ENCODE results near the gene FBXO22.
"Not testable (repeated sequence)": the region's sequence is repeated elsewhere in the genome, so short reads cannot be mapped to it uniquely, and the experiment has no call there.

Gene FBXO22

GRCh38 chr15:75920079-75920478 lies 16.4 kb downstream of the FBXO22 start:
- DNase-seq (ENCODE audit: low spot score) = no peak

DNA sequence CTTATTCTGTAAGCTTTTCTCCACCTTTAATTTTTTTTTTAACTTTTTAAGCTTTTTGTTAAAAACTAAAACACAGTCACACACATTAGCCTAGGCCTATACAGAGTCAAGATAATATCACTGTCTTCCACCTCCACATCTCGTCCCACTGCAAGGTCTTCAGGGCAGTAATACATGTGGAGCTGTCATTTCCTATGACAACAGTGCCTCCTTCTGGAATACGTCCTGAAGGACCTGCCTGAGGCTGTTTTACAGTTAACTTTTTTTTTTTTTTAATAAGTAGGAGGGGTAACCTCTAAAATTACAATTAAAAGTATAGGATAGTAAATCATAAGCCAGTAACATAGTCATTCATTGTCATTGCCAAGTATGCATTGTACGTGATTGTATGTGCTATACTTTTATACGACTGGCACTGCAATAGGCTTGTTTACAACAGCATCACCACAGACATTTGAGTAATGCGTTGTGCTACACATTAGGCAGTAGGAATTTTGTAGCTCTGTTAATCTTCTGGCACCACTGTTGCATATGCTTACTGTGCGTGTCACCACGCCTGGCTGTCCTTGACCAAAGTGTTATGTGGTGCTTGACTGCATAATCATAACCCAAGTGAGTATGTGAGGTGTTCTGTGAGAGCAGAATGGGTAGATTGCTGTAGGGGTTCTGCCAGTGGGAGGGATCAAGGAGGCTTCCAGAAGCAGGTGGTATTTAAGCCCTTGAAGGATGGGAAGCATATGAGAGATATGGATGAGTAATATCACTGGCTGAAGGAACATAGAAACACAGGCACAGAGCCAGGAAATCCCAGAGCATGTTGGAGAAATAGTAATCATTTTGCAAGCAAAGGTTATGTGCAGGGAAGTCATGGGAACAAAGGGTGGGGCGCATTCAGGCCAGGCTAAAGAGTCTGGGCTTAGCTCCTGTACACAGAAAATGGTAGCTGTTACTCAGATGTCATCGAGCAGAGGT lies 18.3 kb downstream of the FBXO22 start:
- no peak for DNase-seq (ENCODE audit: low spot score)

DNA sequence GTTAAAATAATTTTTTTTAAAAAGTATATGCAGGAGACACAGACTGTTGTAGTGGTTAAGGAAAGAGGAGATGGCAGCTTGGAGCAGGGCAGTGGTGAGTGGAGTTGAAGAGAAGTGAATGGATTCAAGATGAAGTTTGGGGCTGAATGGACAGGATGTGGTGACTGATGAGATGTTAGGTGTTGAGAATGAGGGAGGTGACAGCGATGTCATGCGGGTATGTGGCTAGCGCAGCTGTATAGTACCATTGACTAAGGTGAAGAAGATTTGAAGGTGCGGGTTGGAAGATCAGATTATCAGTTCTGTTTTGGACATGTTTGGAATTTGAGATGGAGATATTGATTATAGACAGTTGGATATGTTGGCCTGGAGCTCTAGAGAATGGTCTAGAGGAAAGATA lies 20.1 kb downstream of the FBXO22 start:
- no peak for DNase-seq (ENCODE audit: low spot score)

GRCh38 chr15:75924576-75924975 lies 20.9 kb downstream of the FBXO22 start:
- DNase-seq (ENCODE audit: low spot score) = no peak

GRCh38 chr15:75925440-75925839 lies 21.8 kb downstream of the FBXO22 start:
- DNase-seq (ENCODE audit: low spot score) = no peak

DNA sequence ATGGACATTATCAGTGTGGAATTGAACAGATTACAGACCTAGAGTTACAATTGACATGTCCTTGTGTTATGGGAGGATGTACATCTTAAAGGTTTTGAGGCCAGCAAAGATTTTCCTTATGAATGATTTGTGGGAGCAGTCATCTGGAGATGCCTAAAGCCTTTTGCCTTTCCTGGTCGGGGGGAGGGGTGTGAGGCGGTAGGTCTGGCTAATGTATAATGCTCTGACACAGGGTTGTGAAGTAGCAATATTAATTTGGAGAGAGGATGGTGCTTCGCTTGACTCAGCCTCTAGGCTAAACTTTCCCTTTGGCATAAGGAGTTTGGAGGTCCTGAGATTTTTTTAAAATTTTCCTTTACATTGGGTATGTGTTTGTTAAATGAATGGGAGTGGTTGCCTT lies 23.3 kb downstream of the FBXO22 start:
- no peak for DNase-seq (ENCODE audit: low spot score)

GRCh38 chr15:75927601-75928000 lies 23.9 kb downstream of the FBXO22 start:
- DNase-seq (ENCODE audit: low spot score) = no peak

DNA sequence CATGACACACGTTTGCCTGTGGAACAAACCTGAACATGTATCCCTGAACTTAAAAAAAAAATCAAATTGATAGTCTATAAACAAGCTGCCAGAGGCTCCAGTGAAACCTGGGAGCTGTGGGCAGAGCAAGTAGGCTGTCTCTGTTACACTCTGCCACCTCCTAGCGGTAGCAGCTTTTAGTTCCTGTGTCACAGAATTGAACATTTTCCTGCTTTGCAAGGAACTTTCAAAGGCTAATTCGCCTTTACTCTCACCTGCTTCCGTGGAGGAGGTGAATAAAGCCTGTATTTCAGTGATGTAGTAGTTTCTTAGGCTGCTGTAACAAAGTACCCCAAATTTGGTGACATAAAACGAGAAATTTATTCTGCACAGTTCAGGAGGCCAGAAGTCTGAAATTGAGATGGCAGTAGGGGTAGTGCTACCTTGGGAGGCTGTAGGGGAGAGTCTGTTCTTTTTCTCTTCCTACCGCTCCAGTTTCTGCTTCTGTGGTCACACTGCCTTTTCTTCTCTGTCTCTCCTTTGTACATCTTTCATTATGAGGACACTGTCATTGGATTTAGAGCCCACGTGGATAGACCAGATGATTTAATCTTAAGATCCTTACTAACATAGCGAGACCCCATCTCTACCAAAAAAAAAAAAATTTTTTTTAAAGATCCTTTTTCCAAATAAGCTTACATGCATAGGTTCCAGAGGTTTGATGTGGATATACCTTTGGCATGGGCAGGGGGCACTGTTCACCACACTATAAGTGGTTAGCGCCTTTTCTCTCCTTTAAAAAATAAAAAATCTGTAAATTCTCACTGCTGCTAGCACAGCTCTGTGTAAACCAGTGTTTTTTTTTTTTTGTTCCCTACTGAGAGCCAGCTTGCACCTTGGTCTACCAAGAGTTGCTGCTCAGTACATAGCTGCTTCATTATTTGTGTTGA lies 25.3 kb downstream of the FBXO22 start:
- no peak for DNase-seq (ENCODE audit: low spot score)

- no peak for DNase-seq (ENCODE audit: low spot score)
Measured at GRCh38 chr15:75929799-75930565, 26.3 kb downstream of the FBXO22 start.

DNA sequence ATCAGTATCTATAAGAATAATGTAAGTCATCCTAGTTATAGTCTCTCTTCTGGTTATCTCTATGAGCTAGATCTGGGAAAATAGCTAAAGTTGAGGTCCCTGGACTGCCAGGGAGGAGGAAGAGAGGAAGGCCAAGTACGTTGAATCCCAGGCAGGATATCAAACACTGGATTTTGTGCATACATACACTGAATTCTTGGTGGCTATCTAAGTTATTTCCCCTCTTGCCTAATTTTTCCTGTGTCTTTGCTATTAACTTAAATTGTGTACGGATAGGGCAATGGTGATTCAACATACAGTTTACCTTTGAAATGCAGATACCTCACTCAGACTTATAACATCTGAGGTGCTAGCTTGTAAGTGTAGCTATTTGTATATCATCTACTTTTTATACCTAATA lies 27.2 kb downstream of the FBXO22 start:
- no peak for DNase-seq (ENCODE audit: low spot score)

GRCh38 chr15:75942464-75942863 lies 38.8 kb downstream of the FBXO22 start:
- no peak for DNase-seq (ENCODE audit: low spot score)

DNA sequence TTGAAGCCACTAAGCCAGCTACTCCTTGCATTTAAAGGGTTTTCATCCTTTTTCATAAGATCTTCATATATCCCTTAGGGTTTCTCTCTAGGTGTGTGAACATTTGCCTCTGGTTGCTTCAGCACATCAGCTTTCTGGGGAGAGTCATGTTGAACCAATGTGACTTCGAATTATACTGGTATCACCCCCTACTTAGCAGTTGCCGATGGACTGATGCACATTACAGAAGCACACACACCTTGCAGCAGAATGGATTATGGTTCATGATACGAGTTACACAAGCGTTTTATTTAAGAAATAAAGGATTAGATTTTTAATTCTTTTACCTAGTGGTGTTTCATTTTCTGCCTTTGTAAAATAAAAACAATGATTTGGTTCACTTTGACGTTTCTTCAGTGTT lies 39.6 kb downstream of the FBXO22 start:
- no peak for DNase-seq (ENCODE audit: low spot score)

GRCh38 chr15:75943713-75944215 lies 40.1 kb downstream of the FBXO22 start:
- no peak for DNase-seq (ENCODE audit: low spot score)

DNA sequence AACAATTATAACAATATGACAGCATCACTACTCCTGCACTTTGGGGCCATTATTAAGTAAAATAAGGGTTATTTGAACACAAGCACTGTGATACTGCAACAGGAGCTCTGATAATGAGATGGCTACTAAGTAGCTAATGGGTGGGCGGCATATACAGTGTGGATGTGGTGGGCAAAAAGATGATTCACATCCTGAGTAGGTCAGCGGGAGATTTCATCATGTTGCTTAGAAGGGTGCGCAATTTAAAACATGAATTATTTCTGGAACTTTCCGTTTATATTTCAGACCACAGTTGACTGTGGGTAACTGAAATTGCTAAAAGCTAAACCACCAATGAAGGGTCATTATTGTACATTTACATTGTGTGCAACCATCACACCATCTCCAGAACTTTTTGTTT lies 42.3 kb downstream of the FBXO22 start:
- DNase-seq (ENCODE audit: low spot score) = no peak

DNA sequence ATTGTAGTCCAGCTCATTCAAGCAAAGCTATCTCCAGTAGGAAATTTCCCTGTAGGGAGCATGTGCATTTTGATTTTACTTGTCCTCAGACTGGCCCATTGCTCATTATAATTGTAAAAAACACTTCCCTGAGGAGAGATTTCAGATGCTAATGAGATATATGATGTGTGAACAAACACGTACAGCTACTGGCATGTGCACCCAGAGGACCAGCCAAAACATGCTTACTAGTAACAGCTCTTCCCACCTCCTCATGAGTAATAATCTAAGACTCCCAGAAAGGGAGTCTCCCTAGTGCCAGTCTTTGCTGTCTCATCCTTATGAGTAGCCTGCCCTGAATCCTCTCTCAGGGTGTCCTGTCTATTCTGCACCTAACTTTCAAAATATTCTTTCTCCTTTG lies 43.4 kb downstream of the FBXO22 start:
- DNase-seq (ENCODE audit: low spot score) = no peak

- DNase-seq (ENCODE audit: low spot score) = no peak
Measured at GRCh38 chr15:75948761-75949296, 45.2 kb downstream of the FBXO22 start.

- no peak for DNase-seq (ENCODE audit: low spot score)
Measured at GRCh38 chr15:75952525-75952924, 48.8 kb downstream of the FBXO22 start.

DNA sequence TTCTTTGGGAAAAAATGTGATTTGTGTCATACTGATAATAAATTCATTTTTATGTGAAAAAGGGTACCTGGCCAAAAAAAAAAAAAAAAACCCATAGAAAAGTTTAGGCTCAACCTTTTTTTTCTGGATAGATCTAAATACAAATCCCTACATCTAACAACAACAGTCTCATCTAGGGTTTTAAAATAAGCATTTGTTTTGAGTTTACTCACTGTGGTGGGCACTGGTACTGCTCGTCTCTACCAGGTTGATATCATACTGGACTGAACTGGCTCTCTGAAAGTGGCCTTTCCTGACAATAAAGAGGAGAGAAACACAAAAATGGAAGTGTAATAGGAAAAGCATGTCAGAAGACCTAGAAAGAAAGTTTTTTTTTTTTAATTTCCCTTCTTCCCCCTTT lies 52.0 kb downstream of the FBXO22 start:
- DNase-seq (ENCODE audit: low spot score) = no peak

- DNase-seq (ENCODE audit: low spot score) = no peak
Measured at GRCh38 chr15:75961331-75961730, 57.7 kb downstream of the FBXO22 start.

DNA sequence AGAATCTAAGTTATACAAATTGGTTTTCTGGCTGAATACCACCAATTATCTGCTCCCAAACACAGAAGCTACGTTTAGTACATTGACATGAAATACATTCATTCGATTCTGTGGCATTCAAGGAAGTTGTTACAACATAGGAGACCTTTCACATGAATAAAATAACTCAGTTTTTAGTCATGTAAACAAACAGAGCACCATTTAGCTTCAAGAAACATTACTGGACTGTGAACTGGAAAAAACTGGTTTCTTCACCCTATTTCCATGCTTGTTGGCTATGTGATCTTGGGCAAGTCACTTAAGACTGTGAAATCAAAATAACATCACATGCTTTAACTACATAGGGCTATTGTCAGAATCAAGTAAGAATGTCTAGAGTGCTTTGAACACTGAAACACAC lies 62.4 kb downstream of the FBXO22 start:
- no peak for DNase-seq (ENCODE audit: low spot score)

- not testable (repeated sequence) for DNase-seq (ENCODE audit: low spot score)
Measured at GRCh38 chr15:75976766-75977165, 73.1 kb downstream of the FBXO22 start.

All from left forelimb (tissue), 1 donor.